GM12874 (cell line): ENCODE results near the gene NPAS3.

ENCODE experiments used
- CTCF ChIP-seq: IDR thresholded peaks from 2 replicates; pipeline ENCODE4 v1.5.1; 2011; ENCODE audit warnings: low read depth, mild to moderate bottlenecking, control low read depth, low read length, moderate library complexity; ENCODE audit not compliant: insufficient read depth

Gene NPAS3

DNA sequence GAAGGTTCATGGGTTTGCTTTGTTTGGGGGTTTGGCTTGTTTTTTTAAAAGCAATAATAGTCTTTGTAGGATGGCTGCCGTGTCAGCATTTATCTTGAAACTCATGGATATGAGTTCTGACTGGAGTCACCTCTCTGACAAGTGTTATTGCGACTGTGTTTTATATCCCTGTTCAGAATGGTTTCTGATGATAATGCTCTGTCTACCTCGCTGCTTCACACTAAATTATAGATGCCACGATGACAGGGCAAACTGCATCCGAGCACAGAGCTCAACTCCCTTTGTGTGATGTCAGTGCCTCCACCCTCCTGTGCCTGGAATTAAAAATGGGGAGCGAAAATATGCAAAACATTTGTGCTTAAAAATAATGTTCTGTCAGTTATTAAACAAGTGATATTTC lies 761.4 kb downstream of the NPAS3 start:
- no peak for TF ChIP-seq CTCF

- no peak for TF ChIP-seq CTCF
Observed at GRCh38 chr14:33702293-33702692, 763.6 kb downstream of the NPAS3 start.

DNA sequence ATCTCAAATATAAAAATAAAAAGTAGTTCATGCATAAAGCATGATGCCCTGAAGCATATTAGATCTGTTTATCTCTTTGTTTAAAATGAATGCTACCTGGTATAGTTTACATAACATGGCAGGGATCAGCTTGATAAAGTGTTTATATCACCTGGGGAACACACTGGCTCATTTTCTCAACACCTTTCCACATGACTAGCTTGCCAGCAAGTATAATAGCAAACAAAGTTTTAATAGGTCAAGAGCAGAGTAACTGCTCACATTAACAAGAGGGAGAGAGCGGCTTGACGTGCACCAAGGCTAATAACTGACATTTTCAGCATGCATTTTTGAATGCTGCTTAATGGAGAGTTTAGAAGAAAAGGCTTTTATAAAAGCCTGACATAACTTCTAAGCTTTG lies 765.8 kb downstream of the NPAS3 start:
- TF ChIP-seq CTCF, result no peak

- TF ChIP-seq CTCF, result no peak
Observed at GRCh38 chr14:33705490-33705889, 766.8 kb downstream of the NPAS3 start.

DNA sequence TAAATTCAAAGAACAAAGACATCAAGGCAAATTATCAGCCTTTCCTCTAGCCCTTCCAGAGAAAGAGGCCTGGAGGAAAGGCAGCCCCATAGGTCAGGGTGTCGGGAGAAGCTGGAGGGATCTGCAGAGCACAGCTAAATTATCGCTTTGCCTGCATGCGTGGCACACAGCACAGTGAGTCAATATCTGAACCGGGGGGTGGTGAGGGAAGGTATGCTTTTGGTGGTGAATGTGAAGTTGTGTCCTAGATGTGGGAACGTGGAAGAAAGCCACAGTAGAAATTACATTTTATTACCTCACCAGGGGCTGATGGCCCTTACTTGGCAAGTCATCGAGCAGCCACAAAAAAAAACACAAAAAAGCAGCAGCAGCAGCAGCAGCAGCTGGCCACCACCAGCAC lies 769.0 kb downstream of the NPAS3 start:
- TF ChIP-seq CTCF, result no peak

DNA sequence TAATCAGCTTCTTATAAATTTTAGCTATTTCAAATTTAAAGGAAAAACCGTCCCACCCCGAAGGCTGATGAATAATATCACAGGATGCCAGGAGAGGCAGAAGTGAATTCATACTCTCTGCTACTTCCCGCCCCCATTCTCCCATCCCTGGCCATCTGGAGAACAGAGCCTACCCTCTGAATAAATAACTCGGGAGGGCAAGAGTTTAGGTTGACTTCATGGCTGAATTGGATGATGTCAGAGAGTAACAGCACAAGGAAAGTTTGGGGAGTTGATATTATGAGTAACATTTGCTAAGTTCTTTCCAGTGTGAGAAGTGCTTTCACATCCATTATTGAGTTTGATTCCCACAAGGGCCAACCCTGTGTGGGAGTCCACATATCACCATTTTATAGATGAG lies 770.6 kb downstream of the NPAS3 start:
- TF ChIP-seq CTCF, result no peak

DNA sequence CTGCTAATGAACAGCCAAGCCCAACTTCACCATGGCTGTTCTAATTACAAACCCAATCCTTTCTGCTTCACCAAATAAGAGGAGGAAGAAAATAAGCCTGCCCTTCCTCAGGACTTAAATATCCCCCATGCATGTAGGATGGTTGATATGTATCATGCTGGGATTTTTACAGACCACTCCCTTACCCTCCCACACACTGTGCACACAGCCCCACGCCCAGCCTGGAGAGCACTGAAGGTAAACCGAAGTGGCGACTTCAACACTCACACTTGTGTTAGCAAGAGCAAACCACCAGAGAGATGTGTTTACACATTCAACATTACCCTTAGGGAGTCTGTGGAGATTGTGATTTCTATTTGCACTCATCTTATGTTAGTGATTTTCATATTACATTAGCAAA lies 771.0 kb downstream of the NPAS3 start:
- TF ChIP-seq CTCF, result no peak

- no peak for TF ChIP-seq CTCF
Observed at GRCh38 chr14:33710273-33710672, 771.6 kb downstream of the NPAS3 start.
